Keratinocyte (primary cell): Measurements from ENCODE around the gene TCP11L1.

Source experiments
- EZH2 ChIP-seq: IDR thresholded peaks from one replicate; pipeline ENCODE4 v1.6.1; 2012; ENCODE audit warnings: inconsistent platforms, mild to moderate bottlenecking, low read length, moderate library complexity
- TF ChIP-seq, protein P1 (sequence below), 3 experiments: IDR thresholded peaks in 1 of 3; conservative IDR thresholded peaks in 1 of 3; optimal IDR thresholded peaks in 1 of 3; 2 replicates in 2 of 3; 3 replicates in 1 of 3; pipeline versions ENCODE3 to v1.5.1; 2011; ENCODE audit warnings: low read length in 3 of 3, mild to moderate bottlenecking in 3 of 3, moderate library complexity in 2 of 3, control low read depth in 1 of 3, inconsistent platforms in 1 of 3; ENCODE audit not compliant: insufficient read depth in 2 of 3; ENCODE audit errors: extremely low read depth in 1 of 3

DNA sequence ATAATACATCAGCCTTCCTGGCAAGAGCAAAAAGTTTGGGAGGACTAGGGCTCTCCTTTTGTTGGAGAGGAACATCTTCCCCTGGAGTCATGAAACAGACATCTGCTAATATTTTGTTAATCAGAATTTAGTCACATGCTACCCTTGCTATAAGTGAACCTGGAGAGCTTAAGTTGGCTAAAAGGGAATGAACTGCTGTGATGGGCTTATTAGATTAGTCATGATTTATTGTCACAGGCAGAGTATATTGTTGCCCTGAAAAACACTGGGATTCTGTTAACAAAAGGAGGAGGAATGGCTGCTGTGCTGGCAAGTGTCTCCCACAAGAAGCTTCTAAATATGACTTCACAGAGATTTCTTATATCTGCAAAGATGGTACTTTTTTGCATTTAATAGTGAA lies 16.0 kb downstream of the TCP11L1 start:
- TF ChIP-seq, protein P1, sequence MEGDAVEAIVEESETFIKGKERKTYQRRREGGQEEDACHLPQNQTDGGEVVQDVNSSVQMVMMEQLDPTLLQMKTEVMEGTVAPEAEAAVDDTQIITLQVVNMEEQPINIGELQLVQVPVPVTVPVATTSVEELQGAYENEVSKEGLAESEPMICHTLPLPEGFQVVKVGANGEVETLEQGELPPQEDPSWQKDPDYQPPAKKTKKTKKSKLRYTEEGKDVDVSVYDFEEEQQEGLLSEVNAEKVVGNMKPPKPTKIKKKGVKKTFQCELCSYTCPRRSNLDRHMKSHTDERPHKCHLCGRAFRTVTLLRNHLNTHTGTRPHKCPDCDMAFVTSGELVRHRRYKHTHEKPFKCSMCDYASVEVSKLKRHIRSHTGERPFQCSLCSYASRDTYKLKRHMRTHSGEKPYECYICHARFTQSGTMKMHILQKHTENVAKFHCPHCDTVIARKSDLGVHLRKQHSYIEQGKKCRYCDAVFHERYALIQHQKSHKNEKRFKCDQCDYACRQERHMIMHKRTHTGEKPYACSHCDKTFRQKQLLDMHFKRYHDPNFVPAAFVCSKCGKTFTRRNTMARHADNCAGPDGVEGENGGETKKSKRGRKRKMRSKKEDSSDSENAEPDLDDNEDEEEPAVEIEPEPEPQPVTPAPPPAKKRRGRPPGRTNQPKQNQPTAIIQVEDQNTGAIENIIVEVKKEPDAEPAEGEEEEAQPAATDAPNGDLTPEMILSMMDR (optimal IDR thresholded peaks at IDR 0.05 in 1 of 3, IDR thresholded peaks at IDR 0.05 in 1 of 3, conservative IDR thresholded peaks at IDR 0.05 in 1 of 3; ENCODE audit: extremely low read depth in 1 of 3, insufficient read depth in 2 of 3, low read length in 3 of 3): no peak
- TF ChIP-seq EZH2: no peak
